Posterior vena cava (tissue), 2 donors: ENCODE data around the gene TNPO1. TPM values are rescaled to one million over a fixed set of nuclear protein-coding genes. Genes with fewer than 3 reads are reported as not detected.

Source experiments
- DNase-seq: peaks from one replicate; pipeline ENCODE4 v3.0.0-alpha.2; 2020; ENCODE audit warnings: low spot score
- intact Hi-C, 2 donors: fragments of 100-400 bp; cut with DNase I; formaldehyde crosslinking; loops; one replicate each; pipeline versions ENCODE4 v1.14.1 to v1.14.2; 2022 to 2023
- total RNA-seq, 2 donors: library from RNA; stranded (reverse); fragmentation: NEBNext Ultra II Directional; extraction: Animal tissue kit (Norgen Biotek cat#: 25700); gene quantifications; one replicate each; pipeline ENCODE4 v1.2.1, GENCODE V29; 2021
- donor health status: DM: yes; HTN: yes; CAD: no.
- donor health status: DM: yes; HTN: yes; CAD: no.

Gene TNPO1
- total RNA-seq, 2 donors from 2014 or later, result 94.9 to 124 TPM

DNA sequence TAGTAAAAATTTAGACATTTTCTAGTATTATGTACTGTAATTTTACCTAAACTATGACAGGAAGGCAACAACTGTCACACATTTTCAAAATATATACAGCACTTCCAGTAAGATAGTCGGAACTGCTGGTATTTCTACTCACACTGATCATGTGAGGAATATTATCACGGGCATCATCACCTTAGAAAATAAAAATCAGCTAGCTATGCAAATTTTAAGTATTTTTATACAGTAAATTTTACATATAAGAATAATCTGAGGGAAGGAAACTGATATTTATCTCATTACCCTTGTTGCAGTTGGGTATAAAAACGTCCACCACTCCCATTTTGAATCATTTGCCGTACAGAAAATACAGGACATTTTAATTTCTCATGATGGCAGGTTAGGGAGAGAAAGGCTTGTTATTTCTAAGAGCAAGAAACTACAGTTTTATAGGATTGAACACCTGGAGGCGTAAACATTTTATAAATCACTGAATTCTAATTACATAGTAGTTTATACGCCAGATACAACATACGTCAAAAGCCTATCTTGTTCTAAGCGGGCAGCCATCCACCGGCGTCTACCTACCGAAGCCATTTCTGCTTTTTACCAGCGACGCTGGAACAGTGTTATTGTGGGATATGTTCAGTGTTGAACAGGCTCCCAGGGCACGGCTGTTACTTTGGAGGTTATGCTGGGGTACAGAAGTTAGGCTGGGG, 729 bp upstream of the TNPO1 start:
- no peak for DNase-seq
- intact Hi-C loops, result no loop called here

DNA sequence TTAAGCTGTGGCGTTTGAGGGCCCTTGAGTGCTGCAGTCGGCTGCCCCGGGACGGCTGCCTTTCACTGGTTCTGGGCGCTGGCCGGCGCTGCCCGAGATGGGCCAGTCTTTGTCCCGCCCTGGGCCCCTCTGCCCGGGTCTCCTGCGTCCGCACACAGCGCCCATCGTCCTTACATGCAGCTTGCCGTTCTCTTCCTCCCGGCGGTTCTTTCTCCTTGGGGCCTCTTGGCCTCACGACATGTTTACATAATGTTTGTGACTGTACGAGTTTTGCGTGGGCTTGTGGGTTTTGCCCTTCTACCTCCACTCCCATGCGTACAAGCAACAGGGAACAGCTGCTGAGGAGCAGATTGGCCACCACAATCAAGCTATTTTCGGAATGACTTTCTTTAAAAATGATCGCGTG, 618 bp downstream of the TNPO1 start:
- DNase-seq, result peak; percentile 88
- intact Hi-C loops, result no loop called here

DNA sequence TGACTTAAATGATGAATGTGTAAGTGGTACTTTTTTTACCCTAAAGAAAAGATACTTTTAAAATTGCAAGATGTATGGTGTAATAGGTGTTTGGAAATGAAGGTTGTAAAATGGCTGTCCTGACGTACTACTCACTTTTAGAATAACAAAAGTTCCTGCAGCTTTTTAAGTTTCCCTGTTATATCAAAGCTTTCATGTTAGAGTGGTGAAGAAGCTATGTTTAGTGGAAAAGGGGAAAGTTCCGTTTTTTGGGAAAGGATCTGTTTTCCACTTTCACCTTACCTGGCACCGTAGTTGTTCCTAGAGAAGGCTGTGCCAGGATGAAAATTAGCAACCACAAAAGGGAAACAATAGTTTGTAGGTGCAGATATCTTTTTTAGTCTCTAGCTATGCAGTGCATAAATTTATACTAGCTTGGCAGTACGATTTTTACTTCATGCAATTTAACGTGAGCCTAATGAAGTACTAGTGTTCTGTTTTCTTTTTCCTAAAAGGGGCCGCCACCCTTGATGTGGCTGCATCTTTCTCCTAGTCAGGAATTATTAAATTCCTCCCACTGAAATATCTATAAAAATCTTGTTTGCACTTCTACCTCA, 1.3 kb downstream of the TNPO1 start:
- no peak for DNase-seq

DNA sequence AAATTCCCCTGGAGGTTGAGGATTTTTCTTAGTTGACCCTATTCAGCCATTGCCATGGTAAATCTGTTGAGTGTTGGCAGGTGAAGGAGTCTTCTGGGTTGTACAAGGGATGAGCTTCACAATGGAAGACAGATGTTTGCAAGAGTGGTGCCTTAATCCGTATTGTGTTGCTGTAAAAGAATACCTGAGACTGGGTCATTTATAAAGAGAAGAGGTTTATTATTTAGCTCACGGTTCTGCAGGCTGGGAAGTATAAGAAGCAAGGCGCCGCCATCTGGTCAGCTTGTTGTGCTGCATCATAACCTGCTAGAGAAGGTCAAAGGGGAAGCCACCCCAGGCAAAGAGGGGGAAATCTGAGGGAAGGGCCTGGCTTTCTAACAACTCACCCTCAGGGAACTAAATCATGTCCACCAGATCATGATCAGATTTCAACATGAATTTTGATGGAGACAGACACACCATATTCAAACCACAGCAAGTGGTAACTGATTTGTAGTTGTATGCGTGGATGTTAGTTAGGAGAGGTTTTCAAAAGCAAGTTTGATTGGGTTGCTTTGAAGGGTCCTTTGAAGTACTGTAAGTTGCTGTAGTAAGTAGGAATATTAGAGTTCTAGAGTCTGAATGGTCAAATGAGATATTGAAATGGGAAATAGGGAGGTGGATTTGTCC, 2.5 kb downstream of the TNPO1 start:
- DNase-seq, result peak; percentile 84
- intact Hi-C loops, result no loop called here

More for the DNA sequence above, 1.3 kb downstream of the TNPO1 start:
- intact Hi-C loops, result no loop called here

DNA sequence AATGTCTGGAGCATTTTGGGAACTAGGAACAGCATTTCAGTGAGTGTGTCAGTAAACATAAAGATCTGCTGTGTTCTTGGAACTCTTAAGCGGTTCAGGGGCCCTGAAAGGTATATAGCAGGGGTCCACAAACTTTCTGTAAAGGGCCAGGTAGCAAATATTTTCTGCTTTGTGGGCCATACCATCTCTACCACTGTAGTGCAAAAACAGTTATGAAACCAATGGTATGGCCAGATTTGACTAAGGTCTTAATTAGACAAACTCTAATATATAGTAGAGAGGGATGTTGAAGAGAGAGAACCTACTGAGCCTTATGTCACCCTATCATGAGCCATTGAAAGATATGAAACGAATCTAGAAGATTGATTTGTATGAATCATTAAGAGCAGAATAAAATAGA, 5.3 kb downstream of the TNPO1 start:
- intact Hi-C loops, result loop anchor here in 1 of 2 donors (10.0 kb wide), 1 partner anchor 217 kb away; no protein-coding TSS in a partner anchor
- DNase-seq, result no peak

DNA sequence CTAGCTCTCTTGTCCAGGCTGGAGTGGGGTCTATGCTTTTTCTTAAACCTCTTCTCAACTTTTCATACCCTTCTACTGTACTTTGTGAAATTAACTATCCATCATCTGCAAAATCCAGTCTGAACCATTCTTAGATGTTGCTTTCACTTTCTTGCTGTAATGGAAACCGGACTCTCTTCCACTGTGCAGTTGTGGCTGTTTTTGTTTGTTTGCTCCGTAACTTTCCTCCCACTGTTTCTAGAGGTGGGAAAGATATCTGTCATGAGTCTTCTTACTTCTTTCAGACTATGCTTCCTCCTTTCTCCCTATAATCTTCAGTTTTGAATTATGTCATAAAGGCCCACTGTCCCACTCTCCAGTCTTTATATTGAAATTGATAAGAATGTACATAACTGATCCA, 6.5 kb downstream of the TNPO1 start:
- intact Hi-C loops, result loop anchor here in 1 of 2 donors (10.0 kb wide), 1 partner anchor 218 kb away; no protein-coding TSS in a partner anchor
- no peak for DNase-seq

DNA sequence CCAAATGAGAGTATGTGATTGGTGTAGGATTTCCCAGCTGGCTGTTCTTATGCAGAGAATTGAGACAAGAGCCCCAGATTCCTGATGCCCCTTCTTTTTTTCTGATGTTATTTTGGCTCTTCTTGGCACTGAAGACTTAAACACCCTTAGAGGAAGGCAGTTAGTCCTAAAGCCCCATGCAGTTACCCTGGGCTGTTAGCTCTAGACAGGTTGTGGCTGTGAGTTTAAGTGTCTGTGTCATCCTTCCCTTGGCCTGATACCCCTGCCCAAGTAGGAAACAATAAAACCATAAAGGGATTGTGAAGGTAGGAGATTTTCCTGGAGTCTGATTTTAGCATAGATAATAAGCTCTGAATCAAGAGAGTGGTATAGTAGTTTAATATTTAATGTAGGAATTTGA, 13.2 kb downstream of the TNPO1 start:
- intact Hi-C loops, result loop anchor here in 1 of 2 donors (10.0 kb wide), 1 partner anchor 225 kb away; no protein-coding TSS in a partner anchor
- no peak for DNase-seq

DNA sequence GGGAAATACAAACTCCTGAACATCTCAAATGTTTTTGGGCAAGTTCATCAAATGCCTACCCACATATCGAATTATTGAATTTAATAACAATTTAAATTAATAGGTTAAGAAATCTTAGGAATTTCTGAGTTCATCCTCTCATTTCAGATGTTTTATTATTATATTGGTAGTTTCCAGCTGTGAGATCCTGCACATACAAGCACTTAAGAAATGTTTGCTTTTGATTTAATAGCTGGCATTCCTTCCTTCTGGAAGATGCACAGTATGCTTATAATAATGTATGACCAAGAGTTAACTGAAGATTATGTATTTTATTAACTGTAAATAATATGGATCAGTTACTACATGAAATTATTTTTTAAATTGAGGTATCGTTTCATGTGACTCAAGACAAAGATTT, 13.9 kb downstream of the TNPO1 start:
- no peak for DNase-seq
- intact Hi-C loops, result no loop called here

DNA sequence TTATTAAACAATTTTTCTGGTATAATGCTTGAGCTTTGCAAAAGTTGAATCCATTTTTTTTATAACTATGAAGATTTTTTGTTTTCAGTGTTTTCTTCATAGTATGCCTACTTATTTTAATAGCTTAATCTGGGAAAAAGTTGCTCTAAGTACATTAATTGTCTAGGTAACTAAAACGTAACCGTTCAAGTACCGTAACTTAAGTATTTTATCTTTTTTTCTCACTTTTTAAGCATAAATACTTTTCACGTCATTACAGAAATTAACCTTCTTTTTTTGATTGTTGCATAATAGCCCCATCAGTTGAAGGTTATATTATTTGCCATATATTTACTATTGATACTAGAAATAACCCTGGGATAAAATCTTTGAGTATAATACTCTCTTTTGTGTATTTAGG, 15.2 kb downstream of the TNPO1 start:
- intact Hi-C loops, result no loop called here
- no peak for DNase-seq

DNA sequence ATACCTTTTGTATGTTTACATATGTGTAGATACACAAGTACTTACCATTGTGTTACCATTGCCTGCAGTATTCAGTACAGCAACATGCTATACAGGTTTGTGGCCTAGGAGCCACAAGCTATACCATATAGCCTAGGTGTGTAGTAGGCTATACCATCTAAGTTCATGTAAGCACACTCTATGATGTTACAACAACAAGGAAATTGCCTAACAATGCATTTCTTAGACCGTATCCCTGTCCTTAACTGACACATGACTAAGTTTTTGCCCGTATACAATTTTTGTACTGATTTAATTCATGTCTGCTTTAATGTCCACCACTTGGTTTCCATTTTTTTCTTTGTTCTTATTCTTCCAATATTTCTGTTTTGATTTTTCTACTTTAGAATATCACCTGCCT, 18.5 kb downstream of the TNPO1 start:
- intact Hi-C loops, result no loop called here
- DNase-seq, result no peak

DNA sequence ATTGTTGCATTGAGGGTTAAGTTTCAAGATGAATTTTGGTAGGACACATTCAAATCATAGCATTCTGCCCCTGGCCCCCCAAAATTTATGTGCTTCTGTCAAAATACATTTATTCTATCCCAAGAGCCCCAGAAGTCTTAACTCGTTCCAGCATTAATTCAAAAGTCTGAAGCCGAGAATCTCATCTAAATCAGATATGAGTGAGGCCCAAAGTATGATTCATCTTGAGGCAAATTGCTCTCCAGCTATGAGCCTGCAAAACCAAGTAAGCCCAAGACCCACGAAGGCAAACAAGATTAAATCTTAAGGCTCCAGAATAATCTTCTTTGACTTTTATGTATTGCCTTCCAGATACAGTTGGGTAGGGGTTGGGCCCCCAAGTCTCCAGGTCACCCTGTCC, 19.2 kb downstream of the TNPO1 start:
- no peak for DNase-seq
- intact Hi-C loops, result no loop called here

DNA sequence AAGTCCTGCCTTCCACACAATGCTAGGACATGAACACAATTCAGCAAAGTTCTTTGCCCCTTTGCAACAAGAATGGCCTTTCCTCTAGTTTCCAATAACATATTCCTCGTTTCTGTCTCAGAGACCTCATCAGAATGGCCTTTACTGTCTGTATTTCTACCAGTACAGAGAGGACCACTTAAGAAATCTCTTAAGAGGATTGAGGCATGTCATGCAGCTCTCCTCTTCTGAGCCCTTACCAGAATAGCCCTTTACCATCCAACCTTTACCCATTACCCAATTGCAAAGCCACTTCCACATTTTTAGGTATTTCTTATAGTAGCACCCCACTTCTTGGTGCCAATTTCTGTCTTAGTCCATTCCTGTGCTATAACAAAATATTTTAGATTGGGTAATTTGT, 20.3 kb downstream of the TNPO1 start:
- DNase-seq, result no peak
- intact Hi-C loops, result no loop called here

DNA sequence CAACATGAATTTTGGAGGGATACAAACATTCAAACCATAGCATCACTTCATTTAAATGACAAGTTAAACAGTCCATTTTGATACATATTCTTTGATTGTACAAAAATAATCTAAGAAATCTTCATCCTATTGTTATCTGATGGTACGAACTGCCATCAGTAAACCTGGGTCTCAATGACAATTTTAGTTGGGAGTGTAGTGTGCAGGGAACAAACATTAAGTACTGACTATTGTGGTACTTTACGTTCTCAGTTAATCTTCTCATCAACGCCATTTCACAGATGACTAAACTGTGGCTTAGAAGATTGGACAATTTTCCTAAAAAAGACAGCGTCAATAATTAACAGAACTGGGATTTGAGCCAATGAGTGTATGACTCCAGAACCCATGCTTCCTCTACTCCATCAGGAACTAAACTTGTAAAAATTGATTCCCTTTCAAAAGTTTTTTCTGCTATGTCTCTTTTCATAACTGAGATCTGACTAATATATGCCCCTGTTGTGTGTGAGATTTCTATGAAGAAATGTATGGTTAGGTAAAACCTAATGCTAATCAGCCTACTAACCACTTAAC, 21.1 kb downstream of the TNPO1 start:
- intact Hi-C loops, result no loop called here
- no peak for DNase-seq

DNA sequence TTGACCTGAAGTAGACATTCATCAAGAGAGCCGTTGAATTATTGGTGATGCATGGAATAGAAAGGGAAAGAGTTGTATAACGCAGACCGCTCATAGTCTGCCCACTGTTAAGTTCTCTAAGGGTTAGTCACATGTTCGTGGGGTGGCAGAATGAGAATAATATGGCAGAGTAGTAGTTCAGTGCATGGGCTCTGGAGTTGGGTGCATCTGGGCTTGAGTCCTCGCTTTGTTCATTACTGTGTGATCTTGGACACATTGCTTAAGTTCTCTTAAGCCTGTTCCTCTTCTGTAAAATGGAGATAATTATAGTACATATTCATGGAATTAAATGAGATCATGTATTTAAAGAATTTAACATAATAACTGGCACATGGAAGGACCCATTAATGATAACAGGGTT, 23.6 kb downstream of the TNPO1 start:
- intact Hi-C loops, result loop anchor here in 1 of 2 donors (10.0 kb wide), 1 partner anchor 225 kb away; no protein-coding TSS in a partner anchor
- no peak for DNase-seq

DNA sequence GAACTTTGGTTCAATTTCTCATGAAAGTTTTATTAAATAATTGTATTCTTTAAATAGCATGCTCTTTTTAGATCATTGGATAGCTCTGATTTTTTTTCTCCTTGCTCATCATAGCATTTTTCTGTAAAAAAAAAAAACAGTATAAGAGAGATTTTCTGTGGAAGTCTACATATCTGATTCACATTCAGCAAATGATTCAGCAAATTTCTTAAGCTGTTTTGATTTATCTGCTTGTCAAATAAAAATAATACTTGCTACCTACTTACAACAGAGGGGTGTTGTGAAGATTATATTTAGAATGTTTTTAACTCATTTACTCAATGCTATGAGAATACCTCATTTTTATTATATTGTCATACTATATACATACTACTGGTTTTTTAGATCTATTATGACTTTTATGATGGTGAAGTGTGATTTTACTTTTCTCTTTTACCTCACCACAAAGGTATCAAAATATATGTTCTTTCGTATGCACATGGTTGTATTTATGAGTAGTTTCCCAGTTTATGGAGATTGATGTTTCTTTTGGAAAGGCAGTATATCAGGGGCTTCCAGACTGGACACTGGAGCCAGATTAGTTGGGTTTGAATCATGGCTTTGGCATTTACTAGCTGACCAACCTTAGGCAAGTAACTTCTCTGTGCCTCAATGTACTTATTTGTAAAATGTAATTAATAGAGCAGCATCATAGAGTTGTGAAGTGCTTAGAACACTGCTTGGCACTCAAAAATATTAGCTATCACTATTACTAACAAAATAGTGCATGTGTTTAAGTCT, 25.5 kb downstream of the TNPO1 start:
- intact Hi-C loops, result loop anchor here in 1 of 2 donors (10.0 kb wide), 1 partner anchor 227 kb away; no protein-coding TSS in a partner anchor
- DNase-seq, result no peak

DNA sequence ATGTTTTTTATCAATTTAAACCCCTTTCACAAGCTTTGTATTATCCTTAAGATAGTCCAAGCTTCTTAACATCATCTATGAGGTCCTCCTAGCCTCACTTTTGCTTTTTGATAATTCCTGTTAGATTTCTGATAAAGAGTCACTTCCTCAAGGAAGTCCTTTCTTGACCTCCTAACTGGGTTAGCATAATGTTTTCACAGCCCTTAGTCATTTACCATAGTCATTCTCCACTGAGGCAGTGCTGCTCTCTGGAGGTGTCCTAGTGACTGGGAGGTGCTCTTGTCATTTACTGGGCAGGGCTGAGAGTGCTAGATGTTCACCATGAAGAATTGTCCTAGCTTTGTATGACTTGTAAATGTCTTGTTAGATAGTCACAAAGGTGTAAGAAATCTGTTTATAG, 26.4 kb downstream of the TNPO1 start:
- intact Hi-C loops, result loop anchor here in 1 of 2 donors (10.0 kb wide), 1 partner anchor 228 kb away; no protein-coding TSS in a partner anchor
- DNase-seq, result no peak

DNA sequence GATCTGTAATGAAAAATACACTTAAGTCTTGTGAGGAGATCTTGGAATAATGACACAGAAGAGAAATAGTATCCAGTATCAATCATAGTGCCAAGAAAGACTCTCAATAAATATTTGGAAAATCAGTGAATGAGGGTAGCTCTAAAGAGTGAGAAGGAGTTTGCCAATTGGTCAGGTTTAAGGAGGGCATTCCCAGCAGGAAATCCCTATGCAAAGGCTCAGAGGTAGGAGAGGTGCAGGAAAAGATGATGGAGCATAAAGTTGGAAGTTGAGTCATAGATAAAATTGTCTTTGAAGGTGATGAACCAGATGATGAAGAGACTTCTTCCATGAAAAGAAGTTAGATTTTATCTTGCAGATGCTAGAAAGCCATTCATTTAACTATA, 27.8 kb downstream of the TNPO1 start:
- no peak for DNase-seq
- intact Hi-C loops, result loop anchor here in 1 of 2 donors (10.0 kb wide), 1 partner anchor 229 kb away; no protein-coding TSS in a partner anchor

DNA sequence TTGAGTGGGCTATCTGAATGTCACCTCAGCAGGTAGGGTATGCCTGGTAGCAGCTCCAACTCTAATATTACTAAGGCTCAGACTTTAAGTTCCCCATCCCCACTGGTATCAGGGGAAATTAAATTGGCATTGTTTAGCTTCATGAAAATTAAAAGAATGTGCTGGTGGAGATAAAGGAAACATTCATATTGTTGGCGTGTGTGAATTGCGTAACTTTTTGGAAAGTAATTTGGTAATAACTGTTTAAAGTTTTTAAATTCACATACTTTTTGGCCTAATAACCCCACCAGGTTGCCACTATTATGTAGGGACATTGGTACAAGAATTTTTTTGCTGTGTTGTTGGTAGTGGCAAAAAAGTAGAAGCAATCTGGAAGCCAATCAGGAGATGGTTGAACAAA, 29.4 kb downstream of the TNPO1 start:
- no peak for DNase-seq
- intact Hi-C loops, result loop anchor here in 1 of 2 donors (10.0 kb wide), 1 partner anchor 231 kb away; no protein-coding TSS in a partner anchor

DNA sequence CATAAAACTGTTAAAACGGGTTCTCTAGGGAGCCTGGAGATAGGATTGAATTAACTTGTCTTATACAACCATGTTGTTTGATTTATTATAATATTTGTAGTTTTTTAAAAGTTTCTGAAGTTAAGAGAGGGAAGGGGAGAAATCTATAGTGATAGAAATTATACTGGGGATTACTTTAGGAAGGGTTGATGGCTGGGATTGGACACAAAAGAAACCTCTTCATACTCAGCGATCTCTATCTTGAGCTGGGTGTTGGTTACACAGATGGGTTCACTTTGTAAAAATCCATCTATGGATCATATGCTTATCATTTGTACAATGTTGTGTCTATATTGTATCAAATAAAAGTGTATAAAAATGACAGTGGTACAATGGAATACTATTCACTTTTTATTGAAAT, 30.0 kb downstream of the TNPO1 start:
- no peak for DNase-seq
- intact Hi-C loops, result loop anchor here in 1 of 2 donors (10.0 kb wide), 1 partner anchor 232 kb away; no protein-coding TSS in a partner anchor
